Femur (tissue), 1 donor: ENCODE results near the gene METTL26.

ENCODE experiments used
- DNase-seq: peaks from one replicate; pipeline ENCODE4 v3.0.0-alpha.2; 2017

METTL26 gene

DNA sequence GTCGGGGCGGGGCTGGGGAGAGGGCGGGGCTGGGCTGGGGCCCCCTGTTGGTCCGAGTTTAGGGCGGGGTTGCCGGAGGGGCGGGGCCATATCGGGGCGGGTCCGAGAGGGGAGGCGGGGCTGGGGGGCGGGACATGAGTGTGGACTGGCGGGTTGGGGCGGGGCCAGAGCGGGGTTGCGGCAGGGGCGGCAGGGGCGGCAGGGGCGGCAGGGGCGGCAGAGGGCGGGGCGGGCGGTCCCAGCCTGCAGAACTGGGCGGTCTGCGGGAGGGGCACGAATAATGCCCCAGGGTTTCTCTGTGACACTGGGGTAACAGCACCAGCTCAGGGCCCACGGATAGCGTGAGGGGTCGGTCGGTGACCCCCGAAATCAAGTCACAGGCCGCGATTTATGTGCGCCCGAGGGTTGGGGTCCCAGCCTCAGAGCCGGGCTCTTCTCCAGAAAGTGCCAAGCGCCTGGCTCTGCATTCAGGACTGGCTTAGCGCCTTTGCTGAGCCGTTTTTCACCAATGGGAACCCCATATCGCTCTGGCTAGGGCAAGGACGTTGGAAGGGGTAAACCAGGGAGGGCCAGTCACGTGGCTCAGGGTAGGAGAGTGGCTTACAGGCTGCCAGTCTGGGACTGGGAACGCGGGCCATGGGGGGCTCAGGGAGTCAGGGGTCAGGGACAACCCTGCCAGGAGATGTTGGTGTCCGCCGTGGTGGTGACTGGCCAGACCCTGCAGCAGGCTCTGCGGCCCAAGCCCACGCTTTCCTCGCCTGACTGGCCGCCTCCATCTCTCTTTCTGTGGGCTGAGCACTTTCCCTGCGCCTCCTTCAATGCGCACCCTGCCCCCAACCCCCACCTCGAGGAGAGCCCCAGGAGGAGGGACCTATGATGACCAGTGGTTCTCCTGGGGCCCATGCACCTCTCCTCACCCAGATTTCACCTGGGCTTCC is 1.2 kb upstream of the METTL26 start:
- peak; percentile 95 for DNase-seq

DNA sequence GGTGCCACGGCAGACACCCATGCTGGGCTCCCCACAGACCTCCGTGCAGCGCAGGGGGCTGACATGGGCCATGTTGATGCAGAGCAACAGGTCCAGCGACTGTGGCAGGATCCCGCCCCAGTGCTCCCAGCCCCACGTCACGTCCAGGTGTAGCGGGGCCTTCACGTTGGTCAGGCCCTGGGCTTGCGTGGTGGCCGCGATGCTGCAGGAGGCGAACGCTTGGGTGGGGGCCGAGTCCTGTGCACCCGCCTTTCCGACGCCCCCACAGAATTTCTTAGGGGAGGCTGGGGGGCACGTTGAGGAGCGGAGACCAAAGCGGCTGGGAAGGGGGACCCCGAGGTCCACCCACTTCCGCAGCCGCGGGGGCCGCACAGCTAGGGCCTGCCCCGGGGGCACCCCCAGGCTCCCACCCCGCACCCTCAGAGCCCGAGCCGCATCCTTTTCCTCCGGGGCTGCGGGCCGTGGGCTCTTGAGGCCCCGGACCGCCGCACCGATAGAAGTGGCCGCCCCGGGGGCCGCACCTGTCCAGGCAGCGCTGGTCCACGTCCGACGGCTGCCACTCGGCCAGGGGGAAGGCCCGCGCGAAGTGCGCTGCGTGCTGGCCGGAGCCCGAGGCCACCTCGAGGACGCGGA is 416 bp downstream of the METTL26 start:
- DNase-seq = peak; percentile 44

DNA sequence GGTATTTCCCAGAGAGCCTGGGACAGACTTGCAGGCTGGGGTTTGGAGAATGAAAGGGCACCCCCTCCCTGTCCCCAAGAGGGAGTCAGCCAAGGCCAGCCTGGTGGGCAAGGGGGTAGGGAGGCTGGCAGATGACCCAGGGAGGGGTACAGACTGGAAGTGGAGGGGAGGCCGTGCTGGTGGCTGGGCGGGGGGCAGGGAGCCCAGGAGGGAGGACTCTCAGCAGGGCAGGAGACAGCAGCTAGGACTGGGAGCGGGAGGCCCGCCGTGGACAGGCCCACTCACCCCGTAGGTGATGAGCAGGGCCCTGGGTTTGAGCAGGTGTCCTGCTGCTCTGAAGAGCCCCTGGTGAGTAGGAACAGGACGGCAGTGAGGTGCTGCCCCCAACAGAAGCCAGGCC is 1.1 kb downstream of the METTL26 start:
- no peak for DNase-seq

DNA sequence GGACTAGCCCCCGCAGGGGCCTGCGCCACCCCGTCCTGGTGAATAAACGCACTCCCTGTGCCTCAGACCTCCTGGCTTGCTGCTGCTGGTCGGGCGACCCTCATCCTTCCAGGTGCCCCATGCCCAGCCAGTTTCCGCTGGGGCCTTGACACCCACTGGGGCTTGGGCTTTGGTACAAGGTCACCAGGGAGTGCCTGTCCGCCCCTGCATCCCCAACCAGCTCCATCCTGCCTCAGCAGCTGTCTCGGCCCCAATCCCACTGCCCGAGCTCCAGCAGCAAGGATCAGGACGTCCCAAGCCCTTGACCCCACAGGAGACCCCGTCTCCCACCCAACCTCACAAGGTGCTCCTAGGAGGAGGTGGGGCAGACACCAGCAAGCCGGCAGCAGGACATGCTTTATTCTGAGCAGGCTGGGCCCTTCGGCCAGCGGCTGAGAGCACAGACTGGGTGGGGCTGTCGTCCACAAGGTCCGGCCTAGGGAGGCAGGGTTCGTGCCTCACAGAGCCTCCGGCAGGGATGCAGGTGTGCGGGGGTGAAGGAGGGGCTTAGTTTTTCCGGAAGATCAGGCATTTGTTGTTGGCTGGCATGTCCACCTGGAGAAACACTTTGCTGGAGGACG is 1.9 kb downstream of the METTL26 start:
- no peak for DNase-seq

GRCh38 chr16:633336-634050 is 2.6 kb downstream of the METTL26 start:
- peak; percentile 29 for DNase-seq

DNA sequence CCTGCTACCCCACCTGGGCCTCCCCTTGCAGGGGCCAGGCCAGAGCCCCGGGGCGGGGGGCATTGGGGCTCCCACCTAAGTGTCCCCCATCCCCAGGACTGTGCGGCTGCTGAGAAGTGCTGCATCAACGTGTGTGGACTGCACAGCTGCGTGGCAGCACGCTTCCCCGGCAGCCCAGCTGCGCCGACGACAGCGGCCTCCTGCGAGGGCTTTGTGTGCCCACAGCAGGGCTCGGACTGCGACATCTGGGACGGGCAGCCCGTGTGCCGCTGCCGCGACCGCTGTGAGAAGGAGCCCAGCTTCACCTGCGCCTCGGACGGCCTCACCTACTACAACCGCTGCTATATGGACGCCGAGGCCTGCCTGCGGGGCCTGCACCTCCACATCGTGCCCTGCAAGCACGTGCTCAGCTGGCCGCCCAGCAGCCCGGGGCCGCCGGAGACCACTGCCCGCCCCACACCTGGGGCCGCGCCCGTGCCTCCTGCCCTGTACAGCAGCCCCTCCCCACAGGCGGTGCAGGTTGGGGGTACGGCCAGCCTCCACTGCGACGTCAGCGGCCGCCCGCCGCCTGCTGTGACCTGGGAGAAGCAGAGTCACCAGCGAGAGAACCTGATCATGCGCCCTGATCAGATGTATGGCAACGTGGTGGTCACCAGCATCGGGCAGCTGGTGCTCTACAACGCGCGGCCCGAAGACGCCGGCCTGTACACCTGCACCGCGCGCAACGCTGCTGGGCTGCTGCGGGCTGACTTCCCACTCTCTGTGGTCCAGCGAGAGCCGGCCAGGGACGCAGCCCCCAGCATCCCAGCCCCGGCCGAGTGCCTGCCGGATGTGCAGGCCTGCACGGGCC is 3.4 kb downstream of the METTL26 start:
- no peak for DNase-seq

DNA sequence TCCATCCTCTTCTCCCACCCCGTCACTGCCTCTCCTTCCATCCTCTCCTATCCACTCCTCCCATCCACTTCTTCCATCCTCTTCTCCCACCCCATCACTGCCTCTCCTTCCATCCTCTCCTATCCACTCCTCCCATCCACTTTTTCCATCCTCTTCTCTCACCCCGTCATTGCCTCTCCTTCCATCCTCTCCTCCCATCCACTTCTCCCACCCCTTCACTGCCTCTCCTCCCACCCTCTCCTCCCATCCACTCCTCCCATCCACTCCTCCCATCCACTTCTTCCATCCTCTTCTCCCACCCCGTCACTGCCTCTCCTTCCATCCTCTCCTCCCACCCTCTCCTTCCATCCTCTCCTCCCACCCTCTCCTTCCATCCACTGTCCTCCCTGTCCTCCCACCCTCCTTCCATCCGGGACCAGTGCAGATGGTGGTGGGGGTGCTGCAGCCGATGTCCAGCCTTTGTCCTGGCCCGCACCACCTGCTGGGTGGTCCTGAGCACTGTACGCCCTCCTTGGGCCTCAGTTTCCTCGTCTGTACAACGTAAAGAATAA is 4.2 kb downstream of the METTL26 start:
- DNase-seq = no peak

DNA sequence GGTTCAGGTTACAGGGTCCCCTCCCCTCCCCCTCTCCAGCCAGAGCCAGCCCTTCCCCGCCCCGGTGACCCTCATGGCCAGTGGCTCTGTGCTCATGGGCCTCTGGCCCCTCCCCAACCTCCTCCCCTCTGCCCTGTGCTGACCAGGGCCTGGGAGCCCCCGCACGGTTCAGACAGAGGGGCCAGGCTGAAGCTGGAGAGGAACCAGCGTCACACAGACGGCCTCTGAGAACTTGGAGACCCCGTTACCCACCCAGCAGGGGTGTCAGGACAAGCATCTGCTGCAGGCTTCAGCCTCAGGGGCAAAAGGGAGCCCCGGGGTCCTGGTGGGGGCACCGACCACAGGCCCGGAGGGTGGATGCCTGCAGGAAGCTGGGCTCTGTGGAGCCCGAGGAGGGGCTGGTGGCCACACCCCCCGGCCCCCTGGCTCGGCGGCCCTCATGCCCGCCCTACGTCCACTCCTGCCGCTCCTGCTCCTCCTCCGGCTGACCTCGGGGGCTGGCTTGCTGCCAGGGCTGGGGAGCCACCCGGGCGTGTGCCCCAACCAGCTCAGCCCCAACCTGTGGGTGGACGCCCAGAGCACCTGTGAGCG is 5.2 kb downstream of the METTL26 start, which contains the start of gene WFIKKN1:
TSS of gene WFIKKN1 (plus strand) at position 171 of the 591 bp plus-strand sequence. CDS start at position 440, 269 bp downstream.
- DNase-seq = peak; percentile 60

GRCh38 chr16:630249-630814 is 5.8 kb downstream of the METTL26 start:
- peak; percentile 31 for DNase-seq

DNA sequence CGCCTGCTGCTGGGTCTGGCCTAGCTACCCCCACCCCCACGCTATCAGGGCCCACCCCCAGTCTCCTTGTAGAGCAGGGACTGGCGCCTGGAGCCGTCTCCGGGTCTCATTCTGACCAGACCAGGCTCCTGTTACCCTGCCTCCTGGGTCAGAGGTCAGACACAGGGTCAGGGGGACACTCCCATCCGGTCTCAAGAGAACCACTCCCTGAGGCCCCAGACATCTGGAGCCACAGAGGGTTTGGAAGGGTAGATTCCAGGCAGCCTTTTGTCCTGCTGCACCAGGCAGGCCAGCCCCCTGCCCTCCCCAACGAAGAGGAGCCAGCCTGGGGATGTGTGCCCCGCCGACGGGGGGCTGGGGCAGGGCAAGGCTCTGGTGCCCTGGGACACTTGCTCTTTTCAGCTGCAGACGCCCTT is 6.3 kb downstream of the METTL26 start:
- DNase-seq = no peak

DNA sequence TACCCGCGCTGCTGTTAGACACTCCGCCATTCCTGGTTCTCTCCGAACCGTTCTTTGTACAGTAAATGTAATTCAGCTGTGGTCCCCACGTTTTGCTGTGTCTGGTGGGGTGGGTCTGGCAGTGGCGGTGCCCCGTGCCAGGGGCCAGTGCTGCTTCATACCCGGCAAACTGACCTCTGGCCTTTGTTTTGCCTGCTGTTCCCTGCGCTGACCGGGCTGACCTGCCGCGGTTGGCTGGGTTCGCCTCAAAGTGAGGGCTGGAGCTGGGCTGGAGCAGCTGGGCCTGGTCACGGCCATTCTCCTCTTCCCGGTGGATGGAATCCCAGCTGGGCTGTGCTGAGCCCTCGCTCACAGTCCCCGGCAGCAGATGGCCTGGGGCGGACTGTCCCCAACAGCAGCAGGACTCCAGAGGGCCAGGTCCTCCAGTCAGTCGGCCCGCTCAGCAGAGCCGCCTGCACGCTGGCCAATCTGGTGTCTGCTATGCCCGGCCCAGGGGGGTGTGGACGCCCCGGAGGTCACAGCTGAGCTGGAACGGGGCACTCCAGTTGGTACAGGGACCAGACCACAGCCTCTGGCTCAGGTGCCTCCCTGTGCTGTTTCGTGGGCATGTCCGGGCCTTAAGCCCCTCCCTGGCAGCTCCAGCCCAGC is 6.8 kb downstream of the METTL26 start:
- peak; percentile 76 for DNase-seq

DNA sequence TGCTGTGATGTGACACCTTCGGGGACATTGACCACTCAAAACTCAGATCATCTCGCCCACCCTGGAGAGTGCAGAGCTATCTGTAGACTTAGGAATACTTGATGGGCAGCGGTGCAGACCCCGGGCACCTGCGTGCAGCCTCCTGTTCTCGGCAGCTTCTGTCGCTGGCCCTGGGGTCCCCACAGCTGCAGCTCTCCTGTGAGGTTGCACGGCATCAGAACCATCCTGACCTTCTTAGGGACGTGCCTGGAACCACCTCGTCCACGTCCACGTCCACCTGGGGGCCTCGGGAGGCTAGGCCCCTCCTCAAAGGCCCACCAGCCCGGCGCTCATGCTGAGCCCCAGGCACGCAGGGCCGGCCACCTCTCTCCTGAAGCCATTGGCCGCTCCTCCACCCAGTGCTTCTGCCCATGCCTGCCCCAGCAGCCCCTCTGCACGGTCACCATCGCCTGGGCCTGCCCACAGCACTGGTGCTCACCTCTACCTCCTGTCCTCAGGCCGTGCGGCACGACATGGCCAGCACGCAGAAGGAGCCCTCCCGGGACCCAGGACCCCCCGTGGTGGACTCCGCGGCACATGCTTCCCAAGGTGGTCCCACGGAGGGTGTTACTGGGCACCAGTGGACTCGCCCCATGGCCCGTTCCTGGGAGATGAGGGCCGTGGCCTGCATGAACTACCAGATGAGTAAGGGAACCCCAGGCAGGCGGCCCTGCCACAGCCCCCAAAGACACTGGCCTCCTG is 7.6 kb downstream of the METTL26 start:
- no peak for DNase-seq

DNA sequence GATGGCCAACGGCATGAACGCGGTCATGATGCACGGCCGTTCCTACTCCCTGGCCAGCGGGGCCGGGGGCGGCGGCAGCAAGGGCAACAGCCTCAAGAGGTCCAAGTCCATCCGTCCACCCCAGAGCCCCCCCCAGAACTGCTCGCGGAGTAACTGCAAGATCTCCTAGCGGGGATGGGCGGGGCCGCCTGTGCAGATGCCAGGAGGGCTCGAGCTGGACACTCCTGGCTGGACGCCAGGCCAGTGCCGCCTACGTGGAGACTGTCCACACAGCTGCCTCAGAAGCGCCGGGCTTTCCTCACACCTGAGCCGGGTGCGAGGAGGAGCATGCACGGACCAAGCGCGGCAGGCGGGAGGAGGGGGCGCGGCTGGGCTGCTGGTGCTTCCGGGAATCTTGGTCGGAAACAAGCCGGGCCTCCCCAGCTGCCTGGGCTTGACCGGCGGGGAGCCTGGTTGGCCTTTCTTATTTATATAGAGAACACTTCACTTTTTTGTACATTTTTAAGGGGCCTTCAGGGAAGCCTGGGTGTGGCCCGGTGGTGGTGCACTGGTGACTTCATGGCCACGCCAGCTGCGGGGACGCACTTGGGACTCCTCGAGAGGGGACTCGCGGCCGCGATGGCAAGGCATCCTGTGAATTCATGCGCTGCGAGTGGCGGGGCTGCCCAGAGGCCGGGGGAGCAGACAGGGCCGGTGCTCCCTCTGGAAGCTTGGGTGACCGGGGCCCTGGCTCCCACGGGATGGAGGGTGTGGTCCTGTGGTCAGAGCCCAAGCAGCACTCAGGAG is 8.5 kb downstream of the METTL26 start:
- peak; percentile 50 for DNase-seq

DNA sequence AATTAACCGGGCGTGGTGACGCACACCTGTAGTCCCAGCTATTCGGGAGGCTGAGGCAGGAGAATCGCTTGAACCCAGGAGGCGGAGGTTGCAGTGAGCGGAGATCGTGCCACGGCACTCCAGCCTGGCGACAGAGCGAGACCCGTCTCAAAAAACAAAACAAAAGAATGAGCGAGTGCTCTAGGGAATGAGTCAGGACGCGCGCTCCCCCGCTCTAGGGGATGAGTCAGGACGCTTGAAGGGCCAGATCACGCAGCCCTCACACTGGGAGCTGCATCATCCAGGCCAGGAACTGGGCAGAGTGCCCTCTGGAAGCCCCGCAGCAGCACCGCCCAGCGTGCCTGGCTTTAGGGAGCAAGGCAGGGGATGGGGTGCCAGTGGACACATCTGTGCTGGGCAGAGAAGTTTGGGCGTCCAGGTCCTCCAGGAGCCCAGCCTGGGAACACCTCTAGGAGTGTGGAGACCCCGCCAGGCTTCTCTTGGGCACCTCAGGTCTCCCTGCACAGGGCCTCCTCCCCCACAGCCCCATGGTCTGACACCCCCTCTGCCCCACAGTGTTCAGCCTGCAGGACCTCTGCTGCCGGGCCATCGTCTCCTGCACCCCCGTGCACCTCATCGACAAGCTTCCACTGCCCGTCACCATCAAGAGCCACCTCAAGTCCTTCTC is 9.2 kb downstream of the METTL26 start:
- no peak for DNase-seq

GRCh38 chr16:625977-626765 is 9.9 kb downstream of the METTL26 start:
- no peak for DNase-seq

- DNase-seq = peak; percentile 18
Measured at GRCh38 chr16:625117-625976, 10.8 kb downstream of the METTL26 start.
